Progenitor cell of endocrine pancreas (in vitro differentiated cells): ENCODE data around the gene TMEM72. TPM values are rescaled to one million over a fixed set of nuclear protein-coding genes. Genes with fewer than 3 reads are reported as not detected.

Experiments
- DNase-seq: peaks from one replicate; pipeline ENCODE4 v3.0.0; 2021; ENCODE audit warnings: low spot score; ENCODE audit not compliant: unreplicated experiment
- H3K27ac Mint-ChIP-seq: 2 replicates; pipeline ENCODE4 v1.8.0; 2021; ENCODE audit warnings: mild to moderate bottlenecking, moderate library complexity, mixed read lengths
- H3K27me3 Mint-ChIP-seq: 2 replicates; pipeline ENCODE4 v1.8.0; 2021; ENCODE audit warnings: mixed read lengths
- H3K36me3 Mint-ChIP-seq: 2 replicates; pipeline ENCODE4 v1.8.0; 2022; ENCODE audit warnings: mixed read lengths; ENCODE audit not compliant: insufficient read depth
- H3K4me1 Mint-ChIP-seq: 2 replicates; pipeline ENCODE4 v1.8.0; 2021; ENCODE audit warnings: low read depth, mixed read lengths
- H3K4me3 Mint-ChIP-seq: 2 replicates; pipeline ENCODE4 v1.8.0; 2021; ENCODE audit warnings: low read depth, mild to moderate bottlenecking, moderate library complexity, mixed read lengths
- H3K9me3 Mint-ChIP-seq: 2 replicates; pipeline ENCODE4 v1.8.0; 2021; ENCODE audit warnings: low read depth, mixed read lengths
- CTCF ChIP-seq: fragments of 200-600 bp; sonication (generic); IDR thresholded peaks from one replicate; pipeline ENCODE4 v1.5.0; 2021; ENCODE audit warnings: antibody characterized with exemption, mild to moderate bottlenecking; ENCODE audit not compliant: unreplicated experiment
- total RNA-seq: library from RNA; stranded (reverse); gene quantifications from 2 replicates; pipeline ENCODE4 v1.2.1, GENCODE V29; 2021

Gene TMEM72
- total RNA-seq, 1 donor from 2014 or later = 0.93 TPM

GRCh38 chr10:44963772-44964633 lies 52.9 kb downstream of the TMEM72 start:
- H3K27me3 Mint-ChIP-seq = no peaks in the 10 kb centered on the region
- no peaks in the 10 kb centered on the region for H3K9me3 Mint-ChIP-seq
- peaks cover 1% of the 10 kb centered on the region for H3K36me3 Mint-ChIP-seq
- H3K27ac Mint-ChIP-seq = peak overlapping the region; percentile 94
- H3K4me1 Mint-ChIP-seq = peaks cover 50% of the 10 kb centered on the region
- no peak for TF ChIP-seq CTCF
- no peak for DNase-seq
- H3K4me3 Mint-ChIP-seq = no peak overlapping the region

GRCh38 chr10:44965104-44965503 lies 54.0 kb downstream of the TMEM72 start:
- no peaks in the 10 kb centered on the region for H3K9me3 Mint-ChIP-seq
- no peak for DNase-seq
- TF ChIP-seq CTCF = no peak
- no peaks in the 10 kb centered on the region for H3K27me3 Mint-ChIP-seq
- H3K4me3 Mint-ChIP-seq = no peak overlapping the region
- no peak overlapping the region for H3K27ac Mint-ChIP-seq
- peaks cover 50% of the 10 kb centered on the region for H3K4me1 Mint-ChIP-seq
- peaks cover 3% of the 10 kb centered on the region for H3K36me3 Mint-ChIP-seq

DNA sequence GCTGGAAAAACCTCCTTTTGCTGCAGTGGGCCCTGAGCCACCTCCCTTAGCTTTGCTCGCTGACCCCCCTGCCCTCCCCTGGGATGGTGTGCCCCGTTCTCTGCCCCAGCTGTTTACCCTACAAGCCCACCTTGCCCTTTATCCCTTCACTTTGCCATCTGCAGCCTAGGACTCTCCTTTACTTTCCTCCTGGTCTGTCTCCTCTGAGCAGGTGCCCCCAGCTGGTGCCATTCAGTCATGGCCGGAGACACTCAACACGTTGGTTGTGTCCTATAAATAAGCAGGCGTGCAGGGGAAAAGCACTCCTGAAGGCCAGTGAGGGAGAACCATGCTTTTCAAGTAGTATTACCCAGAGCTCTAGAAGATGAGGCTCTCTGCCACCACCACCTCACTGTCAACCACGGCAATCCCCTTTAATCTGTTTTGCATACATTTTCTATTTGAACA lies 54.5 kb downstream of the TMEM72 start:
- H3K4me3 Mint-ChIP-seq = no peak overlapping the region

DNA sequence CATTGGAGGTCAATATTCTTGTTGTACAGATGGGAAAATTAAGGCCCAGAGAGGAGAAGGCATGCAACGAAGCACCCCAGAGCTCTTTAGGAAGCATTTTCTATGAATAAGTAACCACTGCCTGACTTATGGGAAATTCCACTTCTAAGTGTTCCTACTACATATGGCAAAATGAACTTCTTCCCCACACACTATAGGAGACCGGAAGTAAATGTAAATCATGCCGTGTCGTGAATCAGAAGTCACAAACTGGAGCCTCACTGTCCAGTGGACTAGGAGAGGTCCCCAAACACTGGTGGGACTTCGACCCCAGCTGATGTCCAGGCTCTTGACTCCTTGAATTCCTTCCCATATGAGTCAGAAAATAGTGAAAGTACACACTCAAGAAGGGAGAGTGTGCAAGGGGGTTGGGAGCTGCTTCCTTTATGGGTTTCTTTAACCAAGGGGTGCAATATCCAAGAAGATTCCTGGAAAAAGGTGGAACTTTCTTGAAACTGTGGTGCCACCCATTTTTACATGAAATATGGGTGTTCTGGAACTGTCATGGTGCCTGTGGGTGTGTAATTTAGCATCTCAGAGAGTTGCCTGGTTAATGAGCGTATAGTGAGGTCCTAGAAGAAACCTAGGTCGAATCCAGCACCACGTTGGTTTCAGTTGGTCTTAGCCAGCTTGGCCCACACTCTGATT lies 55.1 kb downstream of the TMEM72 start:
- no peaks in the 10 kb centered on the region for H3K27me3 Mint-ChIP-seq
- H3K4me1 Mint-ChIP-seq = peaks cover 38% of the 10 kb centered on the region
- no peaks in the 10 kb centered on the region for H3K9me3 Mint-ChIP-seq
- H3K36me3 Mint-ChIP-seq = peaks cover 5% of the 10 kb centered on the region
- H3K27ac Mint-ChIP-seq = no peak overlapping the region
- no peak for TF ChIP-seq CTCF
- no peak for DNase-seq
- no peak overlapping the region for H3K4me3 Mint-ChIP-seq

More for the DNA sequence above, 54.5 kb downstream of the TMEM72 start:
- H3K4me1 Mint-ChIP-seq = peaks cover 44% of the 10 kb centered on the region
- peaks cover 5% of the 10 kb centered on the region for H3K36me3 Mint-ChIP-seq
- TF ChIP-seq CTCF = no peak
- H3K27me3 Mint-ChIP-seq = no peaks in the 10 kb centered on the region
- no peak overlapping the region for H3K27ac Mint-ChIP-seq
- no peak for DNase-seq
- no peaks in the 10 kb centered on the region for H3K9me3 Mint-ChIP-seq

GRCh38 chr10:44966816-44967509 lies 55.8 kb downstream of the TMEM72 start:
- peaks cover 5% of the 10 kb centered on the region for H3K36me3 Mint-ChIP-seq
- no peaks in the 10 kb centered on the region for H3K27me3 Mint-ChIP-seq
- no peaks in the 10 kb centered on the region for H3K9me3 Mint-ChIP-seq
- H3K27ac Mint-ChIP-seq = no peak overlapping the region
- H3K4me1 Mint-ChIP-seq = peaks cover 35% of the 10 kb centered on the region
- no peak overlapping the region for H3K4me3 Mint-ChIP-seq
- DNase-seq = no peak
- peak; percentile 40 for TF ChIP-seq CTCF
